ENCODE data around the gene IFITM10. TPM values are rescaled to one million over a fixed set of nuclear protein-coding genes. Genes with fewer than 3 reads are reported as not detected.

IFITM10 gene
- total and polyA plus RNA-seq, 12 donors = 0.28 to 267 (median 31.6) TPM

DNA sequence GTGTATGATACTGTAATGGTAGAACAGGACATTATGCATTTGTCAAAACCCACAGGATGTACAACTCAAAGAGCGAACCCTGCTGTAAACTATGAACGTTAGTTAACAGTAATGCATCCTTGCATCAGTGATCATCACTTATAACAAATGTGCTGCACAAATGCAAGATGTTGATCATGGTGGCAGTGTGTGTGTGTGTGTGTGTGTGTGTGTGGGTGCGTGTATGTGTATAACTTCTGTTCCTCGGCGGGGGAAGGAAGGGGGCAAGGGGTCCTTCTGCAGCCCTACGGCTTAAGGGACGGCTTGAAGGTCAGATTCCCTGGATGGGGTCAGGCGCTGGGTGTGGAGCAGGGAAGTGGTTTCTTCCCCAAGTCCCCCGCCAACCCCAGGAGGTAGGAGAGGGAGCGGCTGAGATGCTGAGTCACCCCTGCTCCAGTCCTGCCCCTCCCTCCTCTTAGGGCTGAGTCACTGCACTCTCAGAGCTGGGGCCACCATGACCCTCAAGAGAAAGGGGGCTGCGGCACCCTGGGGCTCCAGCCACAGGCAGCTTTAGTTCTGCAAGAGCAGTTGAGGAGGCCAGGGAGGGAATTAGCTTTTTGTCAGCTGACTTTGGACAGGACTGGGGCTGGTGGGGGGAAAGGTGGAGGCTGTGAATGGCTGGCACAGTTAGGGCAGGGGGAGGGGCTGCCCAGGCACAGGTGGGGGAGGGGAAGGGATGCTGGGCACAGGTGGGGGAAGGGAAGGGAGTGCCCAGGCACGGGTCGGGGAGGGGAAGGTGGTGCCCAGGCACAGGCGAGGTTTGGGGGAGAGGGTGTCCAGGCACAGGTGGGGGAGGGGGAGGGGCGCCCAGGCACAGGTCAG is 22.1 kb upstream of the IFITM10 start:
- H3K36me3 ChIP-seq (replicated peaks in 1 of 2) = no peaks in the 10 kb centered on the region
- peaks cover 16 to 18% of the 10 kb centered on the region in 2 donors for H3K4me1 ChIP-seq (replicated peaks in 1 of 2)
- no peaks in the 10 kb centered on the region for H3K27me3 ChIP-seq
- intact Hi-C loops (cut with DNase I) = no loop called here
- H3K9me3 ChIP-seq (replicated peaks in 1 of 3) = no peaks in the 10 kb centered on the region
- TF ChIP-seq CTCF (IDR thresholded peaks at IDR 0.05) (no peak), POLR2A (IDR thresholded peaks at IDR 0.05) (no peak)
- DNase-seq = peak; percentile 70 to 89 (median 86)
- WGBS, 4 donors = 17 to 35% (median 24%) methylated on average over 2 to 14 of the region's 15 CpGs
- H3K4me3 ChIP-seq = peak overlapping the region in 1 of 4 donors; percentile 8
- peak overlapping the region in 3 of 5 donors; percentile 34 to 78 (median 36) for H3K27ac ChIP-seq

DNA sequence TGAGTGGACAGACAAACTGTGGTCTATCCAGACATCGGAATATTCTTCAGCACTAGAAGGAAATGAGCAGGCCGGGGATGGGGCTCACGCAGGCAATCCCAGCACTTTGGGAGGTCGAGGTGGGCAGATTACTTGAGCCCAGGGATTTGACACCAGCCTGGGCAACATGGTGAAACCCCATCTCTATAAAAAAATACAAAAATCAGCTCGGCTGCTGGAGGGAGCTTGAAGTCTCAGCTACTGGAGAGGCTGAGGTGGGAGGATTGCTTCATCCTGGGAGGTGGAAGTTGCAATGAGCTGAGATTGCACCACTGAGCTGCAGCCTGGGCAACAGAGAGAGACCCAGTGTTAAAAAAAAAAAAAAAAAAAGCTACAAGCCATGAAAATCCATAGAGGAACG is 21.3 kb upstream of the IFITM10 start:
- TF ChIP-seq CTCF (IDR thresholded peaks at IDR 0.05) (no peak), POLR2A (IDR thresholded peaks at IDR 0.05) (no peak)
- peak overlapping the region in 1 of 5 donors; percentile 36 for H3K27ac ChIP-seq
- peak in 6 of 7 donors; percentile 33 to 62 (median 54) for DNase-seq

DNA sequence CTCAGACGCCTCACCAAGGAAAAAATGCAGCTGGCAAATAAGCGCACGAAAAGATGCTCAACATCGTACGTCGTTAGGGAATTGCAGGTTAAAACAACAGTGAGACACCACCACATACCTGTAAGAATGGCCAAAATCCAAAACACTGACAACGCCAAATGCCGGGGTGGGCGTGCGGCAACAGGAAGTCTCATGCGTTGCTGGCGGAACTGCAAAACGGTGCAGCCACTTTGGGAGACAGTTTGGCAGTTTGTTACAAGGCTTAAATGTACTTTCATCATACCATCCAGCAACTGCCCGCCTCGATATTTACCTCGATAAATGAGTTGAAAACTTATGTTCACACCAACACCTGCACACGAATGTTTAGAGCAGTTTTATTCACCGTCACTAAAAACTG is 20.9 kb upstream of the IFITM10 start:
- H3K4me3 ChIP-seq = no peak overlapping the region

More for the DNA sequence above, 21.3 kb upstream of the IFITM10 start:
- Histone ChIP-seq H3K4me3 (no peak overlapping the region), H3K9me3 (replicated peaks in 1 of 3) (no peaks in the 10 kb centered on the region), H3K4me1 (replicated peaks in 1 of 2) (peaks cover 16 to 18% of the 10 kb centered on the region in 2 donors), H3K27me3 (no peaks in the 10 kb centered on the region), H3K36me3 (replicated peaks in 1 of 2) (no peaks in the 10 kb centered on the region)
- intact Hi-C loops (cut with DNase I) = no loop called here
- 84 to 91% (median 86%) methylated on average over 6 of the region's 6 CpGs for WGBS, 4 donors

More for the DNA sequence above, 20.9 kb upstream of the IFITM10 start:
- peak in 3 of 7 donors; percentile 9 to 50 (median 17) for DNase-seq
- H3K9me3 ChIP-seq (replicated peaks in 1 of 3) = no peaks in the 10 kb centered on the region
- no peak overlapping the region for H3K27ac ChIP-seq
- 85 to 89% (median 87%) methylated on average over 18 of the region's 18 CpGs for WGBS, 4 donors
- H3K36me3 ChIP-seq (replicated peaks in 1 of 2) = no peaks in the 10 kb centered on the region
- H3K27me3 ChIP-seq = no peaks in the 10 kb centered on the region
- intact Hi-C loops (cut with DNase I) = no loop called here
- TF ChIP-seq POLR2A (IDR thresholded peaks at IDR 0.05) = no peak
- no peak for TF ChIP-seq CTCF (IDR thresholded peaks at IDR 0.05)
- peaks cover 16 to 18% of the 10 kb centered on the region in 2 donors for H3K4me1 ChIP-seq (replicated peaks in 1 of 2)
